ENCODE measurements around the gene PROC.

Gene PROC

DNA sequence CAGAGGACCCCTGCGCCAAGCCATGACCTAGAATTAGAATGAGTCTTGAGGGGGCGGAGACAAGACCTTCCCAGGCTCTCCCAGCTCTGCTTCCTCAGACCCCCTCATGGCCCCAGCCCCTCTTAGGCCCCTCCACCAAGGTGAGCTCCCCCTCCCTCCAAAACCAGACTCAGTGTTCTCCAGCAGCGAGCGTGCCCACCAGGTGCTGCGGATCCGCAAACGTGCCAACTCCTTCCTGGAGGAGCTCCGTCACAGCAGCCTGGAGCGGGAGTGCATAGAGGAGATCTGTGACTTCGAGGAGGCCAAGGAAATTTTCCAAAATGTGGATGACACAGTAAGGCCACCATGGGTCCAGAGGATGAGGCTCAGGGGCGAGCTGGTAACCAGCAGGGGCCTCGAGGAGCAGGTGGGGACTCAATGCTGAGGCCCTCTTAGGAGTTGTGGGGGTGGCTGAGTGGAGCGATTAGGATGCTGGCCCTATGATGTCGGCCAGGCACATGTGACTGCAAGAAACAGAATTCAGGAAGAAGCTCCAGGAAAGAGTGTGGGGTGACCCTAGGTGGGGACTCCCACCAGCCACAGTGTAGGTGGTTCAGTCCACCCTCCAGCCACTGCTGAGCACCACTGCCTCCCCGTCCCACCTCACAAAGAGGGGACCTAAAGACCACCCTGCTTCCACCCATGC lies 3.0 kb downstream of the PROC start:
- no peak overlapping the region for H3K4me3 ChIP-seq (ENCODE audit: low read depth in 1 of 2, low read length in 1 of 2)
- no peaks in the 10 kb centered on the region for H3K9me3 ChIP-seq
- peaks cover 44% of the 10 kb centered on the region for H3K27me3 ChIP-seq
- no peaks in the 10 kb centered on the region for H3K36me3 ChIP-seq
- H3K4me1 ChIP-seq (ENCODE audit: control insufficient read depth in 1 of 2, insufficient read depth in 1 of 2, low read depth in 1 of 2, low read length in 1 of 2), result peaks cover 23 to 25% of the 10 kb centered on the region in 2 experiments
- H3K27ac ChIP-seq, result no peak overlapping the region
- no peak for TF ChIP-seq CTCF (IDR thresholded peaks at IDR 0.05)

- Histone ChIP-seq H3K4me3 (ENCODE audit: low read depth in 1 of 2, low read length in 1 of 2) (peak overlapping the region; percentile 70 to 82), H3K27me3 (peaks cover 44% of the 10 kb centered on the region)
Measured at GRCh38 chr2:127421871-127422558, 3.8 kb downstream of the PROC start.

GRCh38 chr2:127422559-127423477 lies 4.6 kb downstream of the PROC start:
- Histone ChIP-seq H3K9me3 (no peaks in the 10 kb centered on the region), H3K36me3 (no peaks in the 10 kb centered on the region), H3K4me3 (ENCODE audit: low read depth in 1 of 2, low read length in 1 of 2) (peak overlapping the region; percentile 70 to 82), H3K27me3 (peaks cover 44% of the 10 kb centered on the region), H3K27ac (peak overlapping the region; percentile 56), H3K4me1 (ENCODE audit: control insufficient read depth in 1 of 2, insufficient read depth in 1 of 2, low read depth in 1 of 2, low read length in 1 of 2) (peaks cover 14 to 16% of the 10 kb centered on the region in 2 experiments)
- no peak for TF ChIP-seq CTCF (IDR thresholded peaks at IDR 0.05)

More at GRCh38 chr2:127421871-127422558, 3.8 kb downstream of the PROC start:
- Histone ChIP-seq H3K4me1 (ENCODE audit: control insufficient read depth in 1 of 2, insufficient read depth in 1 of 2, low read depth in 1 of 2, low read length in 1 of 2) (peaks cover 16 to 18% of the 10 kb centered on the region in 2 experiments), H3K36me3 (no peaks in the 10 kb centered on the region), H3K27ac (no peak overlapping the region), H3K9me3 (no peaks in the 10 kb centered on the region)
- TF ChIP-seq CTCF (IDR thresholded peaks at IDR 0.05), result no peak

DNA sequence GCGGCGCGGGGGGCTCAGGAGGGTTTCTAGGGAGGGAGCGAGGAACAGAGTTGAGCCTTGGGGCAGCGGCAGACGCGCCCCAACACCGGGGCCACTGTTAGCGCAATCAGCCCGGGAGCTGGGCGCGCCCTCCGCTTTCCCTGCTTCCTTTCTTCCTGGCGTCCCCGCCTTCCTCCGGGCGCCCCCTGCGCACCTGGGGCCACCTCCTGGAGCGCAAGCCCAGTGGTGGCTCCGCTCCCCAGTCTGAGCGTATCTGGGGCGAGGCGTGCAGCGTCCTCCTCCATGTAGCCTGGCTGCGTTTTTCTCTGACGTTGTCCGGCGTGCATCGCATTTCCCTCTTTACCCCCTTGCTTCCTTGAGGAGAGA lies 5.2 kb downstream of the PROC start:
- H3K27me3 ChIP-seq, result peaks cover 44% of the 10 kb centered on the region
- H3K4me3 ChIP-seq (ENCODE audit: low read depth in 1 of 2, low read length in 1 of 2), result peak overlapping the region; percentile 70 to 82
- no peaks in the 10 kb centered on the region for H3K36me3 ChIP-seq
- H3K4me1 ChIP-seq (ENCODE audit: control insufficient read depth in 1 of 2, insufficient read depth in 1 of 2, low read depth in 1 of 2, low read length in 1 of 2), result peaks cover 14 to 16% of the 10 kb centered on the region in 2 experiments
- peak overlapping the region; percentile 56 for H3K27ac ChIP-seq
- H3K9me3 ChIP-seq, result no peaks in the 10 kb centered on the region
- TF ChIP-seq CTCF (IDR thresholded peaks at IDR 0.05), result no peak

DNA sequence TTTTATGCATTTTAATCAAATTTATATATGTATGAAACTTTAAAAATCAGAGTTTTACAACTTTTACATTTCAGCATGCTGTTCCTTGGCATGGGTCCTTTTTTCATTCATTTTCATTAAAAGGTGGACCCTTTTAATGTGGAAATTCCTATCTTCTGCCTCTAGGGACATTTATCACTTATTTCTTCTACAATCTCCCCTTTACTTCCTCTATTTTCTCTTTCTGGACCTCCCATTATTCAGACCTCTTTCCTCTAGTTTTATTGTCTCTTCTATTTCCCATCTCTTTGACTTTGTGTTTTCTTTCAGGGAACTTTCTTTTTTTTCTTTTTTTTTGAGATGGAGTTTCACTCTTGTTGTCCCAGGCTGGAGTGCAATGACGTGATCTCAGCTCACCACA lies 5.7 kb downstream of the PROC start:
- Histone ChIP-seq H3K27me3 (peaks cover 44% of the 10 kb centered on the region), H3K36me3 (no peaks in the 10 kb centered on the region), H3K9me3 (no peaks in the 10 kb centered on the region), H3K4me3 (ENCODE audit: low read depth in 1 of 2, low read length in 1 of 2) (peak overlapping the region; percentile 70 to 82), H3K4me1 (ENCODE audit: control insufficient read depth in 1 of 2, insufficient read depth in 1 of 2, low read depth in 1 of 2, low read length in 1 of 2) (peaks cover 14 to 16% of the 10 kb centered on the region in 2 experiments), H3K27ac (no peak overlapping the region)
- no peak for TF ChIP-seq CTCF (IDR thresholded peaks at IDR 0.05)
